Esophagus muscularis mucosa (tissue), 3 donors: ENCODE results near the gene HTR3E.

ENCODE experiments used
- EP300 ChIP-seq: sonication (generic); formaldehyde crosslinking; IDR thresholded peaks from one replicate; pipeline ENCODE4 v1.6.1; 2017; ENCODE audit warnings: antibody characterized with exemption
- TF ChIP-seq, protein P1 (sequence below), 3 experiments: fragments of 200-600 bp in 2 of 3; fragments of 450-650 bp in 1 of 3; sonication (generic) in 2 of 3; IDR thresholded peaks; one replicate each; pipeline ENCODE4 v1.5.1; 2017 to 2019; ENCODE audit warnings: antibody characterized with exemption in 3 of 3, mild to moderate bottlenecking in 2 of 3, moderate library complexity in 1 of 3

- TF ChIP-seq, protein P1, sequence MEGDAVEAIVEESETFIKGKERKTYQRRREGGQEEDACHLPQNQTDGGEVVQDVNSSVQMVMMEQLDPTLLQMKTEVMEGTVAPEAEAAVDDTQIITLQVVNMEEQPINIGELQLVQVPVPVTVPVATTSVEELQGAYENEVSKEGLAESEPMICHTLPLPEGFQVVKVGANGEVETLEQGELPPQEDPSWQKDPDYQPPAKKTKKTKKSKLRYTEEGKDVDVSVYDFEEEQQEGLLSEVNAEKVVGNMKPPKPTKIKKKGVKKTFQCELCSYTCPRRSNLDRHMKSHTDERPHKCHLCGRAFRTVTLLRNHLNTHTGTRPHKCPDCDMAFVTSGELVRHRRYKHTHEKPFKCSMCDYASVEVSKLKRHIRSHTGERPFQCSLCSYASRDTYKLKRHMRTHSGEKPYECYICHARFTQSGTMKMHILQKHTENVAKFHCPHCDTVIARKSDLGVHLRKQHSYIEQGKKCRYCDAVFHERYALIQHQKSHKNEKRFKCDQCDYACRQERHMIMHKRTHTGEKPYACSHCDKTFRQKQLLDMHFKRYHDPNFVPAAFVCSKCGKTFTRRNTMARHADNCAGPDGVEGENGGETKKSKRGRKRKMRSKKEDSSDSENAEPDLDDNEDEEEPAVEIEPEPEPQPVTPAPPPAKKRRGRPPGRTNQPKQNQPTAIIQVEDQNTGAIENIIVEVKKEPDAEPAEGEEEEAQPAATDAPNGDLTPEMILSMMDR (IDR thresholded peaks at IDR 0.05): no peak
- TF ChIP-seq EP300: no peak
These were observed 37.4 kb upstream of the HTR3E start for GRCh38 chr3:184059424-184059823.
